DMS114 treated with DMSO at 0.1 percent for 48 hours (cell line): ENCODE data around the gene PTPRG.

Experiments used
- DNase-seq: peaks from one replicate; lab custom pipeline; 2025; ENCODE audit not compliant: unreplicated experiment; lab: John Stamatoyannopoulos, UW

PTPRG gene

DNA sequence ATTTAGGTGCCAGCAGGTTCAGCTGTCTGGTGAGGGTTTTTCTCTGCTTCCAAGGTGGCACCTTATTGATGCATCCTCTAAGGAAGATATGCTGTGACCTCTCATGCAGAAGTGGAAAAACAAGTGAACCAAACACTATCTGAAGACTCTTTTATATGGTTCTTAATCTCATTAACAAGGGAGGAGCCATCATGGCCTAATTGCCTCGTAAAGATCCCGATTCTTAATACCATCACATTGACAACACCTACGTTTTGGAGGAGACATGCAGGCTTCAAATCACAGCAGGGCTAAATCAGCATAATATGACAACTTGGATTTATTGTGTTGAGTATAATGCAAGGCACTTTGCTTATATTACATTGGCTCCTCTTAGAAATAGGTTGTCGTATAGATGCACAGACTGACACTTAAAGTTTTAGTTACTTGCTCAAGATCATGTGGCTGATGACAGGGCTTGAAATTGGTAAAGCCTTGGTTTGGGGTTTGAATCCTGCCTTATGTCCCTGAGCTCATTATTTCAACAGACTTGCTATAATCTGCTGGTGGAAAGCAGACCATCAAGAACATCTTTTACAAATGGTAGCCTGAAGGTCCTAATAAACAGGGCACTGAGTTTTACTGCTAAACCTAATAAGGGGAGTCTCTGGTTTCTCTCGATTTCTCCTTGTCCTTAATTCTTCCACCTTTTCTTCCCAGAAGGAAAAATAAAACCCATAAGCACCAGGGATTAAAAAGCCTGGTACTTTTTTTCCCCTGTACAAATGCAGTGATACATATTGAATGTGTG is 88.2 kb downstream of the PTPRG start:
- no peak for DNase-seq

DNA sequence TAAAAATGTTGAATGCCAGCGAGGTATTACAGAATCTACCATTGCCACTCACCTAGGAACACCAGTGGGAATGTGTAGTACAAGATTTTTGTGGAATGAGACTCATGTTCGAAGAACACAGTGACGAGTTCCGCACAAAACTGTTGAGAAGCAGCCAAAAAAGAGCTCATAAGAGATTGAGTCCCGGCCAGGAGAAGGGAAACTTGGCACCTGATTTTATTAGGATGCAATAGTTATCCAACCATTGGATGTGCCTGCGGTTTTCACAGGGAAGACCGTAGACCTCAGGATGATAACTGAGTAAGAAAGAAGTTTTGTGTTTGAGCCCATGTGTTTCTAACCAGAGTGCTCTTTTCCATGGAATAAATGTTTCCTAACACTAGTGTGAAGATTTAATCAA is 88.9 kb downstream of the PTPRG start:
- DNase-seq = no peak

DNA sequence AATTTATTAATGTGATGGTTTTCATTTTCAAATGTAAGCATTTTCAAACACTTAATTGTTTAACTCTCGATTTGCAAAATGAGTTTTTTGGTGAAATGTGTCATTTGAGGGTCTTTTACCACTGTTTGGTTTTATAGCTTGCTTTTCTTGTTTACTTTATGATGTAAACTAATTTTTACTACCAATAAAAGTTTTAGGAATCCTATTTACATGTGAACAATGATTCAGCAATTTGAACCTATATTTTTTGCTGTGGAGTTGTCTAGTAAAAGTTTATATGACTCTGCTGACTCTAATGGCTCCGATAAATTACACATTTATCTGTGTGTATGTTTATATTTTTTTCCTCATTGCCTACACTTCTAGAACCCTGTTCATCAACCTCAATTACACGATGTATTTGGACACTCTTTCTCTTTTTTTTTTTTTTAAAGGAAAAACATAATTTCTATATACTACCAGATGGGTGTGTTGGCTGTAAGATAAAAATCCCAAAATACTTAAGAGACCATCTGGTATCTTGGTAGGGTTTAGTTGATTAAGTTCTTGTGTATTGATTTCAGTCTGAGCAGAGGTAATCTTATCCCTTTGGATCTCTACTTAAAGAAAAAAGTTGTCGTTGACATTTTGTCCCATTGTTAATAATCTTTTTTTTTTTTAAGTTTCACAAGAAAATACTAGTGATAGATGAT is 89.5 kb downstream of the PTPRG start:
- DNase-seq = no peak

DNA sequence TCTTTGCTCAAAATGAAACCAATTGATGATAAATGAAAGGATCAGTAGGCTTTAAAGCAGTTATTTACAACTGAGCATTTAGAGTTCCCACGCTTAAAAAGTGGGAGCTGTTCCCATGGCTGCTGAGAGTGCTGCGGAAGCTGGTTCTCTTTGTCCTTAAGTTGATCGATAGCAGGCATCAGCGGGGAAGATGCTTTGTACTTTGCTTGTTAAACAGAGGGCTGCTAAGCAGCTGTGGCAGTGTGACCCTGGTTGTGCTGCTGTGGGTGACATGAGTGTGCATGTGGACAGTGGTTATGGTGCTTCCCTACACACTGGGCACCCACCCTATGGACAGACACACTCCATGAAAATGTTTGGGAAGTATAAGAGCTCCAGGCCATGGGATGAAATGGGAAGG is 96.3 kb downstream of the PTPRG start:
- no peak for DNase-seq

DNA sequence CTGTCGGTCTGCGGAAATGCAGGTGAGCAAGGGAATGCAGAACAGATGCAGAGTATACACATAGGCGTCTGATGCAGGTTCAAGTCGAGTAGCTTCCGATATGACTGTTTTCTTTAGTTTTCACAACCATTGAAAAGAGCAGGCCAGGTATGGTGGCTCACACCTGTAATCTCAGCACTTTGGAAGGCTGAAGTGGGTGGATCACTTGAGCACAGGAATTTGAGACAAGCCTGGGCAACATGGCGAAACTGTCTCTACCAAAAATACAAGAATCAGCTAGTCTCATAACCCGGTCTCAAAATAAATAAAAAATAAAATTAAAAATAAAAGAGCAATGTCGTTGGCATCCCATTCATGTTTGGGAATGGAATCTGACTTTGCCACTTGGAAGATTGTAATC is 101.5 kb downstream of the PTPRG start:
- no peak for DNase-seq

DNA sequence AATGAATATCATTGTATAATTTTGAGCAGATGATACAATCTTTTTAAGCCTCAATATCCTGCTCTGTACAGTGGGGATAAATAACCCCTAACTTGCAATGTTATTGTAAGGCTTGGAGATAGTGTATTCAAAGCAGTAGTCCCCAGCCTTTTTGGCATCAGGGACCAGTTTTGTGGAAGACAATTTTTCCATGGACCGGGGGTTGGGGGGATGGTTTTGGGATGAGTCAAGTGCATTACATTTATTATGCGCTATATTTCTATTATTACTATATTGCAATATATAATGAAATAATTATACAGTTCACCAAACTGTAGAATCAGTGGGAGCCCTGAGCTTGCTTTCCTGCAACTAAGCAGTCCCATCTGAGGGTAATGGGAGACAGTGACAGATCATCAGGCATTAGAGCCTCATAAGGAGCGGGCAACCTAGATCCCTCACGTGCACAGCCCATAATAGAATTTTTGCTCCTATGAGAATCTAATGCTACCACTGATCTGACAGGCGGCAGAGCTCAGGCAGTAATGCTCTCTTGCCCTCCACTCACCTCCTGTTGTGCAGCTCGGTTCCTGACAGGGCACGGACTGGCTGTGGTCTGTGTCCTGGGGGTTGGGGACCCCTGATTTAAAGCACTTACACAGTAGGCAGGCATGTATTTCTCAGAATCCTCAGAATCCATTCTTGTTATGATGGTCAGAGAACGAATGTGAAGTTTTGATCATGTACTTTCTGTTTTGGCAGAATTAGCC is 102.2 kb downstream of the PTPRG start:
- no peak for DNase-seq

DNA sequence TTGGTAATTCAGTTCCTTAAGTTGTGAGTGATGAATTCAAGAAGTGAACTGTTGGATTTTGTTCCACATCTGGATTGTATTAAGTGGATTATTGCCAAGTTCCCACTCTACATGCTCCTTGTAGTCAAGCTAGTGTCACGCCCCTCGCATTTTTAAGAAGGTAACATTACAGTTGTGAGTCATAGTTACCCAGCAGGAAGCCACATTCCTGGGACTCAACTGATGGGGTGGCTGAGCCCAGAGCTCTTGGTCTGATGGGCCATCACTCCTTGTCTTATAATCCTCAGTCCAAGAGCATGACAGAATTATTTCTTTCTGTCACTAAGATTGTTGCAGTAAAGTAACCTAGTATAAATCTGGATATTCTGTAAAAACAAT is 102.7 kb downstream of the PTPRG start:
- no peak for DNase-seq

DNA sequence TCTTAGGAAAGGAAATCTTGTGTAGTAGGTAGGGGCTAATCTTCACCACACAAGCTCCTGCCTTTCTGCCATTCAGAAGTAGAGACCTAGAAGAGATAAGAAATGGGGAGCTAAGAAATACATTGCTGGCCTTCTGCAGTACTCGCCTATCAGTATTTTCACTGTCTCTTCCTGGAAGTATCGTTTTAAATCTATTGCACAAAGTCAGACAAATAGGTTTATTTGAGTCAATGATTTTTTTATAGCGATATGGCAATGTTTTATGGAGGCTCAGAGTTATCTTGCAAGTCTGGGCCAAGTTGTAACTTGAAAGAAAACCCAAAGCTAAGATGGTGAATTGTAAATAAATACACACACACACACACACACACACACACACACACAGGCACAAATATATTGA is 103.8 kb downstream of the PTPRG start:
- no peak for DNase-seq

DNA sequence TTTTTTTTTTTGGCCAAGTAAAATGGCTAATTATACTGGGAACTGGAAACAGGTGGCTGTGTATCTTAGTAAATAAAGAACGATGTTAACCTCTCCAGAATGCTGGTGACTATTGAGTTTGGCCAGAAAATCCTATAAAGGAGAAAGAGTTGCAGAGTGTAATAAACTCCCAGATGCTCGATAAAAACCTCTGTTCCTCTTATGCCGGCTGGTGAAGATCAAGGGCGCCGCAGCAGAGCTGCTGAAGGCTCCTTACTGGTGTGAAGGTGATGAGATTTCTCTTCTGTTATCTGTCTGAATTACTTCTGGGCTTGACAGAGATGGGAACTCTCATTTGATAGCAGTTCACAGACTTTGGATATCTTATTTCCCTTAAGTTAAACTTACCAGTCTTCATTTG is 104.6 kb downstream of the PTPRG start:
- no peak for DNase-seq

DNA sequence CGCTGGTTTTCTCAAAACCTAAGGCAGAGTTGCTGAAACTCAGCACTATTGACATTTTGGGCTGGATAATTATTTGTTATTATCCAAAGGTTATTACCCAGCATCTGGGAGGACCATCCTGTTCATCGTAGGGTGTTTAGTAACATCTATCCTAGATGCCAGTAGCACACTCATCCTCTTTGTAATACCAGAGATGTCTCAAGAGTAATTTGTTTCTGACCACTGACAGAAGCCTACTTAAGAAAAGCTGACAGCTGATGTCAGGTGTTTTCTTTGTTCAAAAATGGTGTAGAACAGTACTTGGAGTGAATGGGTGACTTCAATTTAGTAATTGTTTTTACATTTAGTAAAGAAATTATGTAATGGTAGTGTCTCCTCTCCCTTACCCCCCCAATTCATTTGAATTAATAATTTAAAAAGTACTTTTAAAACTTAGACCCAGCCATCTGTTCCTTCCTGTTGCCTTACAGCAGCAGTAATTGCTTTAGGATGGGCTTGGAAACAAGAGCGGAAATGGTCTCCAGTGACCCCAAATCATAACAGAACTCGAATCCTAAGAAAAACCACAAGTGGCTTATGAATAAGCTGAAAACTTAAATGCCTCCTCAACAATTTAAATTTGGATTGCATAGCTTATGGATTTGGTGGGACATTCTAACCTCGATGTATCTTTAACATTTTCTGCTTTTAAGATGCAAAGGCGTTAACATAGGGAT is 105.4 kb downstream of the PTPRG start:
- no peak for DNase-seq

DNA sequence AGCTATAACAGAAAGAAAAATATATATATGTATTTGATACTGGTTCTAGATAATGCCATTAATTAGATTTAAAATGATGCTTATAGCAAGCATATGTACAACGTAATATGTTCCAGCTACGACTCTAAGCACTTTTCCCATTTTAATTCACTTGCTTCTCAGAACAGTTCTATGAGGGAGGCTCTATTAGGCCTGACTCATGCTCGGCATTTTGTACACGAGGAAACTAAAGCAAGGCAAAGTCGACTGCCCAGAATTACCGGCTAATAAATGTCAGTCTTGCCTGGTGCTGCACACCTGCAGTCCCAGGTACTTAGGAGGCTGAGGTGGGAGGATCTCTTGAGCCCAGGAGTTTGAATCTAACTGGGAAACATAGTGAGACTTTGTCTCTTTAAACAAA is 106.0 kb downstream of the PTPRG start:
- DNase-seq = no peak

DNA sequence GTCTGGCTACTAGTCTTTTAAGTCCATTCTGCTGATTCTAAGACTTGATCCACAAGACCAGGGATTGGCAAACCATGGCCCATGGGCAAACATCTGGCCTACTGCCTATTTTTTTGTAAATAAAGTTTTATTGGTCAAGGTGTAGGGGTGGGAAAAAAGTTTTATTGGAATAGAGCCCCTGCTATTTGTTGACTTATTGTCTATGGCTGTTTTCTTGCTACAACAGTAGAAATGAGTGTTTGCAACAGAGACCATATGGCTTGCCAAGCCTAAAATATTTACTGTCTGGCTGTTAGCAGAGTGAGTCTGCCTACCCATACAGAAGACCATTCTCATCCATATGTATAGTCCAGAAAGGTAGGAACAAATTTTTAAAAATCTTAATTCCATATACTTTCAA is 106.4 kb downstream of the PTPRG start:
- no peak for DNase-seq

DNA sequence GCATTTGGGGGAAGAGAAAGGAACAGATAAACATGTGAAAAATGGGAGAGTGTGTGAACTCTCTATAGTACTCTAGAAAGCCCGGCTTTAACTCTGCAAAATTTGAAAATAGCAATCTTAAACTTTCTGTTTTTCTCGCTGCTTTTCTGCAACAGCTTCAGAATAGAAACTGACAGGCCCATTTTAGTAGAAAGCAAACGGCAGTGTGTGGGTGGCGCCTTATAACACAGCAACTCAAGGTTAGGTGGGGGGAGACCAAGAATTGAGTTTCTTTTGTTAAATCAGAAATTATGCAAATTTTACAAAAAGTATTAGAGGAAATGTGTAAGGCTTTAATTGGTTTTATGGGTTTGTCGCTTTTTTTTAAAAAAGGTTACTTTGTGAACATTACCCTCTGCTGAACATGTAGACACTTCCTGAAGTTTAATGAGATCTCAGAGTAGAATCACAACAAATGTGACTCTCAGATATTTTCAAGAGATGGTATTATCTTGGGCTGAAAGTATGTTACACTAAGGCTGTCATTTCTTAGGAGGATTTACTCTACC is 107.0 kb downstream of the PTPRG start:
- no peak for DNase-seq

DNA sequence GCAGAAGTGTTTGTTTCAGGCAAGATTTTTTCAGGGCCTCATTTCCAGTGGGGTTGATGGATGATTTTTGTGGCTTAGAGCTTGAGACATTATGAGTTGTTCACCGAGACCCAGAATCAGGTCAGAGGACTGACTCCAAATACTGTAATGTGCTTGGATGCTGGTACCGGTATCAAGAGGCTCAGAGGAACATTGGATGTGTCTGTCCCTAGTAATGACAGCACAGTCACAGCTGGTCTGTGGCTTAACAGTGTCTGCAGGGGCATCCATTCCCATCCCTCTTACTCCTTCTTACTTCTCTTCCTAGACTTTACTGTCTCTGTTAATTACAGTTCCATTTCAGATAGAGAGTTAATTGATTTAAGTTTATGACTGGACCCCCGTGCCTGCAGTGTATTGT is 107.8 kb downstream of the PTPRG start:
- no peak for DNase-seq

DNA sequence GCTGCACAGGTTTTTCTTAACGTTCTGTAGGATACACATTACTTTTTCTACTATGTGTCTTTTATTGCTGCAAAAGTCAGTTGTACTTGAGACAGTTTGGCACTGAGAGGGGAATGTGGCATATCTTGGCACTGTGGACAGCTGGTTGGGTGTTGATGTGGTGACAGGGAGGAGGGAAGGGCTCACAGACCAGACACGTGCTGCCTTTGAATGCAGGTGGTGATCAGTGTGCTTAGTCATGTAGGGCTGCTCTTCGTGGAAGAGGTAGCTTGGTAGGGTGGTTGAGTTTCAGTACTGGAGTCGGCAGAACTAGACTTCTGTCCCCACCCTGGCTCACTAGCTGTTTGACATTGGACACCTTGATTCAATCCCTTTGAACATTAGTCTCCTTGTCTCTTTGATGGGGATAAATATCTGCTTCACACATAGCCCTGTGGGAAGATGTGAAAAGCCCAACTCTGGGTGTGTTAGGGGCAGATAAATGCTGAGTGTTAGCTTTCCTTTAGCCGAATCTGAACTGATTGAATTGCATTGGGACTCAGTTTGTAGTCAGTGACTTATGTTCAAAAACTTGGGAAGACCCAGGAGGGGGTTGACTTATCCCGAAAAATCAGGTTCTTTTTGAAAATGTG is 108.4 kb downstream of the PTPRG start:
- no peak for DNase-seq

DNA sequence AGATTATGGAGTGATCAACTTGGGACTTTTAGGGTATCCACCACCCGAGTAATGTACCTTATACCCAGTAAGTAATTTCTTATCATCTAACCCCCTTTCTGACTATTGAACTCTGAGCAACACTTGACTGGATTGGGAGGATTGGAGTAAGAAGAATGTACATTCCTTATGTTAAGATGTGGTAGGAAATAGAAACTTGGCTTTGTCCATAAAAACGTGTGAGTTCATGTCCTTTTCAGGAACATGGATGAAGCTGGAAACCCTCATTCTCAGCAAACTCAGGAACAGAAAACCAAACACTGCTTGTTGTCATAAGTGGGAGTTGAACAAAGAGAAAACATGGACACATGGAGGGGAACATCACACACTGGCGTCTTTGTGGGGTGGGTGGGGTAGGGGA is 112.3 kb downstream of the PTPRG start:
- DNase-seq = no peak

DNA sequence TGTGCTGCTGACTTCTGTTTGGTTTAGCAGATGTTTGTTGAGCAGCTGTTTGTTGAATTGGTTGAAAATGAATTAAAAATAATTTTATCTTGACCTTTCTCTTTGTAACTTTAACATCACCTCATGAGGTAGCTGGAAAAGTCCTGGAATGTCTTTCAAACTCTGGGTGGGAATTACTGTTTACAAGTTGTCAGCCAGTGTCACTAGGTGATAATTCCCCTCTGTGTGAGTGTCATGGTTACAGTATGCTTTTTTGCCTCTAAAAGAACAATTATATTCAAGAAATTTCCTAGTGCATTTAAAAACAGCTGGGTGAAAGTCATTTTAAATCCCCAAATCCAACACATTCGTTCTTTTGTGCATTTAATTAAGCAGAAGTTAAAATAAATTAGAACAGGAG is 113.2 kb downstream of the PTPRG start:
- no peak for DNase-seq

DNA sequence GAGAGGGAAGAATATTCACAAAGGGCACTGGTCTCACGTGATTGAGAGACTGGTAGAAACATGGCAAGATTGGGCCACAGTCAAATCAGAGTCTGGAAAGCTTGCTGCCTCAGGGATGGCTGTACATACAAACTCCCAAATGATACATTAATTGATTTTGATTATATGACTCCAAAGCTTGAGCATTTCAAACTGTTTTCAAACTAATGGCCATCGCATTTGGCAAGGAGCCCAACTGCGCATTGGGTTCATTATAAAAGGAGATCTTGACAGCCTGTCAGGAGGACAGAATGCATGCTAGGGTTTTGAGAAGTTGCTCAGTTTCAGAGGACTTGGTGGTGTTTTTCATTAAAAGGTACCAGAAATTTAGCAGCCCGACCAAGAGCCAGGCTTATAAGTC is 117.7 kb downstream of the PTPRG start:
- DNase-seq = no peak

DNA sequence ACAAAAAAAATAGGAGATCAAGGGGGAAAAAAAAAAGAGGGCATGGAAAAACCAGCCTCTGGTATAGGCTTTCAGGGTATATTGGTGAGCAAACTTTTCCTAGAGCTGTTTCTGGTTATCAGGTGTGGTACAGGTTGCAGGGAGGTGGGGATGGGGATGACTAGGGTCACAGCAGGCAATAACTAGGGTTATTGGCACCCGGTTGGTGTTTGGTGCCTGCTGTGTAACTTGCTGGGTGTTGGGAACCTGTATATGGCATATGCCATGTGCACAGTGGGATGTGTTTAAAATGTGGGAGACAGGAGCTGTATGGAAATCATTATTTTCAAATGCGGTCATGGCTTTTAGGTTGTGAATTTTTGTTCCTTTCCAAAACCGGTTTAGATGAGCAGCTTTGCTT is 119.2 kb downstream of the PTPRG start:
- no peak for DNase-seq

DNA sequence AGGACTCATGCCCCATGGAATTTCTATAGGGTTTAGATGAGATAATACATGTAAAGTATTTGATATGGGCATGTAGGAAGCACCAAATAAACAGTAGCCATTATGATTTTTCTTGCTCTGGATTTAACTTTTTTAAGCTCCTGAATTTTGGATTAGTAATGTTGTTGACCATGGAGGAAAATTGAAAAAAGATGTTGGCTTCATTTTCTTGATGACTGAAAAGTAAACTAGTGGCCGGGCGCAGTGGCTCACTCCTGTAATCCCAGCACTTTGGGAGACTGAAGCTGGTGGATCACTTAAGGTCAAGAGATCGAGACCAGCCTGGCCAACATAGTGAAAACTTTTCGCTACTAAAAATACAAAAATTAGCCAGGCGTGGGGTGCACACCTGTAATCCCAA is 120.3 kb downstream of the PTPRG start:
- DNase-seq = no peak
